NT2/D1 (cell line): ENCODE measurements around the gene LDLRAD4.

Source experiments
- SUZ12 ChIP-seq: IDR thresholded peaks from 2 replicates; pipeline ENCODE4 v1.6.1; 2011; ENCODE audit not compliant: insufficient read length, insufficient read depth; ENCODE audit errors: extremely low read depth
- YY1 ChIP-seq: IDR thresholded peaks from 2 replicates; pipeline ENCODE4 v1.6.1; 2011; ENCODE audit not compliant: insufficient read length, insufficient read depth
- ZNF274 ChIP-seq: IDR thresholded peaks from 2 replicates; pipeline ENCODE4 v1.6.1; 2011; ENCODE audit warnings: mild to moderate bottlenecking, low read depth, low read length

- TF ChIP-seq YY1 (no peak), ZNF274 (no peak), SUZ12 (no peak)
Observed at GRCh38 chr18:13628211-13628610, 409.7 kb downstream of the LDLRAD4 start.
